ENCODE results near the gene LRRC42.

The LRRC42 gene

DNA sequence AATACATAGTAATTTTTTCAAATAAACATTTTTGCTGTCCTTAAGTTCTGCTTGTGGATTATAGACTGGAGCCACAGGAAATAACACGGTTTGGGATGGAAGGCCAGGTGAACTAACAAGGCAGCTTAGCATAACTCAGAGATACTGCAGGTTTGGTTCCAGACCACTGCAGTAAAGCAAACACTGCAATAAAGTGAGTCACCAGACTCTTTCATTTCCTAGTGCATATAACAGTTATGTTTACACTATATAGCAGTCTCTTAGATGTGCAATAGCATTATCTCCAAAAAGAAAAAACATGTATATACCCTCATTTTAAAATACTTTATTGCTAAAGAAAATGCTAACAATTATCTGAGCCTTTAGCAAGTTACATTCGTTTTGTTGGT is 22.0 kb downstream of the LRRC42 start:
- TF ChIP-seq GATA2 (IDR thresholded peaks at IDR 0.05; ENCODE audit: low read depth, low read length): no peak
- no peak for TF ChIP-seq GATA3 (IDR thresholded peaks at IDR 0.05; ENCODE audit: low read depth, low read length)

DNA sequence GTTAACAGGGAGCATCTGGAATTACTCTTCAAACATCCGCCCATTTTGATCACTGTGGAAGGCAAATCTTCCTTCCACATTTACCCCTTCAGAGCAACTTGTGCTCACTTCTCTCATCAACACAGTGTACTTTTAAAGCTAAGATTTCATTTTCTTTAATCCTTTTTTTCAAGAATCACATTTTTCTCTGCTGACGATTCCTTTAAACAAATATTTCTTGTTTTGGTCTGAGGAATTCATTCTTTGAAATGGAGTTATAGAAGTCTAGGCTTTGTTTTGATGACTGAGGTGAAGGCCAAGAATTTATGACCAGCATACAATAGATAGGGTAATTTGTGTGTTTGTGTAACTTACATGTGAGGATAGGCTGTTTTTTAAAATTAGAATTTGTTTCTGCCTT is 25.6 kb downstream of the LRRC42 start:
- no peak for TF ChIP-seq GATA3 (IDR thresholded peaks at IDR 0.05; ENCODE audit: low read depth, low read length)
- no peak for TF ChIP-seq GATA2 (IDR thresholded peaks at IDR 0.05; ENCODE audit: low read depth, low read length)

DNA sequence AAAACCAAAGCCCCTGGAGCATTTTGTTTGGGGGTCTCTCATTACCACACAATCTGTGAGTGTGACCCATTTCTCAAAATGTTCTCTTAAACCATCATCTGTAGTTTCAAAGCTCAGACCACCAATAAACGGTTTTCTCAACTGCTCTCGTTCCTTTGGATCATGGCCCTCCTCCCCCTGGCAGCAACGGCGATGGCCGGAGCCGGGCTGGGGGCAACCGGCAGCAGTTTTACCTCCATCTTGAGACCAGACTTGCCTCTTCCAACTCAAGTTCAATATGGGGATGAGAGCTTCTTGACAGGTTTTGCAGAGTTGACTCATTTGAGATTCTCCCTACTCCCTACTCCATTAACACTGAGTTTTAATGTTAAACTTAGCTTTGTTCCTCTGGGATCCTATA is 29.7 kb downstream of the LRRC42 start:
- TF ChIP-seq GATA2 (IDR thresholded peaks at IDR 0.05; ENCODE audit: low read depth, low read length) (no peak), GATA3 (IDR thresholded peaks at IDR 0.05; ENCODE audit: low read depth, low read length) (no peak)

DNA sequence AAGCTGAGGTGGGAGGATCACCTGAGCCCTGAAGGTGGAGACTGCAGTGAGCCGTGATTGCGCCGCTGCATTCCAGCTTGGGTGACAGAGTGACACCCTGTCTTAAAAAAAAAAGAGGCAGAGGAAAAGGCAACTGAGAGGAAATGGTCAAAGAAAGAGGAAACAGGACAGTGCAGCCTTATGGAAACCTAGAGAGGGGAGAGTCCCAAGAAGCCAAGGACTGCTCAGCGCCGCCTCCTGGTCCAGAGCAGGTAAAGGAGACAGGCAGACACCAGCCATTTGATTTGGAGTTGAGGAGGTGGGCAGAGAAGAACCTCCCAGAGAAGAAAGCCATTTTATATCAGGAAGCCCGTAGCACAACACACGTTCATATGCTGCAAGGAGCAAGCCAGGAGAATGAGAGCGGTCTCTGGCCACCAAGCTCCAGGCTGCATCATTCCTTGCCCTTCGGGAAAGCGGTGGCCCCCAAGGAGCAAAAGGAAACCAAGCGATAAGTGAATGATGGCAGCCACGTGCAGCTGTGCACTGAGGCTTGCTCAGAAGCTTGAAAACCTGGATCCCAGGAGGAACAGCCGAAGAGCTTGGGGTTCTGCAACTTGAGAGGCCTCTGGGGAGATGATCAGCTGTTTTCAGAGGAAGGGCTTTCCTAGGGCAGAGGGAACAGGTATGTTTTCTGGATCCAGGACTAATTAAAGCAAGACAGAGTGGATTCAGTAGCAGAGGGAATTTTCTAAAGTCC is 33.7 kb downstream of the LRRC42 start:
- no peak for TF ChIP-seq GATA2 (IDR thresholded peaks at IDR 0.05; ENCODE audit: low read depth, low read length)
- TF ChIP-seq GATA3 (IDR thresholded peaks at IDR 0.05; ENCODE audit: low read depth, low read length): no peak

DNA sequence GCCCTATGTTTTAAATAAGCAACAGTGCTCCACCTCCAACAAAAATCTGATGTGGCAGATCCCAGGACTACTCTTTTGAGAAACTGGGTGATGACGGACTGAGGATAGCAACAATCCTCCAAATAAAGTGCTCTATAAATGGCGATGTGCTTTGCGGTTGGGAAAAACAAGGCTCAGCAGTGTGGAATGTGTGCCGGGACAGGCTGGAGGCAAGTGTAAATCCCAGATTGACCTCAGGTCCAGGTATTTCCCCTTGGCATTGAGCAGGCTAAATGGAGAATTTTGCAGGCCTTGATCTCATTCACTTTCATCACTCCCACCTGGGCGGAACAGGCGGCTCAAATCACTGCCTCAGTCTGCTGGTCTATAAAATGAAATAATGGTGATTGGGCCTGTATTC is 35.1 kb downstream of the LRRC42 start:
- TF ChIP-seq GATA3 (IDR thresholded peaks at IDR 0.05; ENCODE audit: low read depth, low read length) (no peak), GATA2 (IDR thresholded peaks at IDR 0.05; ENCODE audit: low read depth, low read length) (no peak)

DNA sequence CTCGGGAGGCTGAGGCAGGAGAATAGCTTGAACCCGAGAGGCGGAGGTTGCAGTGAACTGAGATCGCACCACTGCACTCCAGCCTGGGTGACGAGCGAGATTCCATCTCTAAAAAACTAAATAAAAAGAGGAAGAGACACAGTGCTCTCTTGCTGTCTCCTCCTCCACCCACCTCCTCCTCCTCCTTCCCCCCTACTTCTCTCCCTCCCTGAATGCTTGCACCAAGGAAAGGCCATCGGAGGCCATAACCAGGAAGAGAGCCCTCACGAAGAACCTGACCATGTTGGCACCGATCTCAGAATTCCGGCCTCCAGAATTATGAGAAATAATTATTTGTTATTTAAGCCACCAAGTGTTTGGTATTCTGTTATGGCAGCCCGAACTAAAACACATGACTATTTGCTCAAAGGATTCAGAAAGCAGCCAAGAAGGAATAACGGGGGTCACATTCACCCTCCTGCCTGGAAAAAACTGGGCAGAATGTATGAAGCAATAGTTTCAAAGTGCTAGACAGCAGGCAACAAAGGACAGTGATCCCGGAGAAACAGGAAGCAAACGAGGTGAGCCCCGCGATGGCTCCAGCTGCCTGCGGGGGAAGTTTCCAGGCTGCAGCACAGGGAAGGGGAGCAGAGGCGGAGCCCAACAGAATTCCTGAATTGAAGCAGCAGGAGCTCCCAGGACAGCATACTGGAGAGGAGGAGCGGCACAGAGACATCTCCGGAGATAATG is 36.0 kb downstream of the LRRC42 start:
- TF ChIP-seq GATA2 (IDR thresholded peaks at IDR 0.05; ENCODE audit: low read depth, low read length) (no peak), GATA3 (IDR thresholded peaks at IDR 0.05; ENCODE audit: low read depth, low read length) (no peak)

DNA sequence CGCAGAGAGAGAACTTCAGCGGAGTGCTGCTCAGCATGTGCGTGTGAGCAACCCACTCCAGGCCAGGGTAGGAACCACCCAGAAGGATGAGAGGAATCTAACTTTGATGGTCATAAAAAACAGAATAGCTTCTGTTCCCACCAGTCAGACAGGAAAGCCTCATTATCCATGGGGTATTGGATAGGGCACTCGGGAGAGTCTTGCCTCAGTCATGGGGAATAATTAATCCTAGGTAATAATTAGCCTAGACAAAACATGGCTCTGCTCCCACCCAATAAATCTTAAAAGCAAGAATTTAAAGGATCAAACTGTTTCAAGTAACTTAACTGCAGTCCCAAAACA is 36.6 kb downstream of the LRRC42 start:
- TF ChIP-seq GATA2 (IDR thresholded peaks at IDR 0.05; ENCODE audit: low read depth, low read length) (no peak), GATA3 (IDR thresholded peaks at IDR 0.05; ENCODE audit: low read depth, low read length) (no peak)

DNA sequence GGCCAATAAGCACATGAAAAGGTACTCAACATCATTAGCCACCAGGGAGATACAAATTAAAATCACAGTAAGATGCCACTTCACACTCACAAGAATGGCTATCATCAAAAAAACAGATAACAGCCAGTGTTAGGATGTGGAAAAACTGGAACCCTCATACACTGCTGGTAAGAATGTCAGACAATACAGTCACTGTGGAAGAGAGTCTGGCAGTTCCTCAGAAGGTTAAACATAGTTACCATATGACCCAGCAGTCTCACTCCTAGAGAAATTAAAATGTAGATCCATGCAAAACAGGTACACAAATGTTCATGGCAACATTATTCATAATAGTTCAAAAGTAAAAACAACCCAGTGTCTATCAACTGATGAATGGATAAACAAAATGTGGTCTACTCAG is 38.6 kb downstream of the LRRC42 start:
- TF ChIP-seq GATA2 (IDR thresholded peaks at IDR 0.05; ENCODE audit: low read depth, low read length) (no peak), GATA3 (IDR thresholded peaks at IDR 0.05; ENCODE audit: low read depth, low read length) (no peak)

DNA sequence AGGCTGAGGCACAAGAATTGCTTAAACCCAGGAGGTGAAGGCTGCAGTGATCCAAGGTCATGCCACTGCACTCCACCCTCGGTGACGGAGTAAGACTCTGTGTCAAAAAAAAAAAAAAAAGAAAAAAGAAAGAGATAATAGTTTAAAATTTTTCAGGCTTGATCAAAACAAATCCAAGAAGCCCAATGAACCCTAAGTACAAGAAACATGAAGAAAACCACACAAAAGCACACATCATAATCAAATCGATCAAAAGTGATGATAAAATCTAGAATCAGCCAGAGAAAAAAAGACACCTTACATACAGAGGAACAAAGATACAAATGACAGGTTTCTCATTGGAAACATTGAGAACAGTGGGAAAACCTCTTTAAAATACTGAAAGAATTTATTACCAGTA is 40.3 kb downstream of the LRRC42 start:
- no peak for TF ChIP-seq GATA2 (IDR thresholded peaks at IDR 0.05; ENCODE audit: low read depth, low read length)
- TF ChIP-seq GATA3 (IDR thresholded peaks at IDR 0.05; ENCODE audit: low read depth, low read length): no peak

DNA sequence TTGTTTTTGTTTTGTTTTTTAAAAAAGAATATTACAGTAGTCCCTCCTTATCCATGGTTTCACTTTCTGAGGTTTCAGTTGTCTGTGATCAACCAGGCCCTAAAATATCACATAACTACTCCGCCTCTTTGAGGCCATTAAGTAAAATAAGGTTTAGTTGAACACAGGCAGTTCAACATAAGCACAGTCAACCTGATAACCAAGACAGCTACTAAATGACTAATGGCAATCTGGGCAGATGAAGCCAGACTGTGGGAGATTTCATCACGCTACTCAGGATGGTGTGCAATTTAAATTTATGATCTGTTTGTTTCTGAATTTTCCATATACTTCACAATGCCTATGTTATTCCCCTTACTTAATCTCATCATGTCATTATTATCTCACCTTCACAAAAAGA is 41.7 kb downstream of the LRRC42 start:
- TF ChIP-seq GATA3 (IDR thresholded peaks at IDR 0.05; ENCODE audit: low read depth, low read length) (no peak), GATA2 (IDR thresholded peaks at IDR 0.05; ENCODE audit: low read depth, low read length) (no peak)

DNA sequence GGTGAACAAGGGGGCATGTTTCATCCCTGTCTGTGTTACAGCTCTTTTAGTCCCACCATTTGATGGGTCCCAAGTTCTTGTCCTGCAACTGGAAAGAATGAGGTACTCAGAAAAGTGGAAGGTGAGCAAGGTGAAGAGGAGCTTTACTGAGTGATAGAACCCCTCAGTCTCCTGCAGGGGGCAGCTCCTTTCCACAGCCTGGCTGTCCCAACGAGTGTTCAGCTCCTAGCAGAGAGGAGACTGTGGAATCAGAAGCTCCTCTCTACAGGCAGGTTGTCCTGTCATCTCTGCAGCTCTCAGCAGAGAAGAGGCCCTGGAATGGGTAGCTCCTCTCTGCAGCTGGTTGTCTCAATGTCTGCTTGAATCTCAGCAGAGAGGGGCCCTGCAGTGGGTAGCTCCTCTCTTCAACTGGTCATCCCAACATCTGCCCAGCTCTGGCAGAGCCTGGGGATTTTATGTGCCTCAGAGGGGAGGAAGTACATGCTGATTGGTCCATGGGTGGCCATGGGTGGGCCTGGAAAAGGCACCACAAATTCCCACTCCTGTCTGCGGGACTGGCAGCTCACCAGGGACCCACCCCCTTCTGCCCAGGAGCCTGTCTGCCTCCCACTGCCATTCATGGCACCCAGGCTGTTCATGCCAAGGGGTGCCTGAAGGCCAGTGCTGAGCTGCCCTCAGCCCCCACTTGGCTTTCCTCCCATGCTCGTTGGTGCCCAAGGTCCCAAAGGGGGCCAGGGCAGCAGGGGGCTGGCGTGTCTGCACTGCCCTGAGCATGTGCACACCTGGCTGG is 46.1 kb downstream of the LRRC42 start:
- TF ChIP-seq GATA2 (IDR thresholded peaks at IDR 0.05; ENCODE audit: low read depth, low read length): no peak
- TF ChIP-seq GATA3 (IDR thresholded peaks at IDR 0.05; ENCODE audit: low read depth, low read length): no peak

DNA sequence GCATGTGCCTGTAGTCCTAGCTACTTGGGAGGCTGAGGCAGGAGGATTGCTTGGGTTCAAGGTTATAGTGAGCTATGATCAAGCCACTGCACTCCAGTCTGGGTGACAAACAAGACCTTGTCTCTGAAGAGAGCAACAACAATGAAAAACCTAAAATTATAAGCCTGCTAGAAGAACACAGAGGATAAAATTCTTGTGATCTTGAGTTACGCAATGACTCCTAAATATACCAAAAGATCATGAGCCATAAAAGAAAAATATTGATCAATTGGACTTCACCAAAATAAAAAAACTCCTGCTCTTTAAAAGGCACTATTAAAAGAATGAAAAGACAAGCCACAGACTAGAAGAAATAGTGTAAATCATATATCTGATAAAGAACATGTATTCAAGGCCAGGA is 49.5 kb downstream of the LRRC42 start:
- TF ChIP-seq GATA2 (IDR thresholded peaks at IDR 0.05; ENCODE audit: low read depth, low read length) (no peak), GATA3 (IDR thresholded peaks at IDR 0.05; ENCODE audit: low read depth, low read length) (no peak)

DNA sequence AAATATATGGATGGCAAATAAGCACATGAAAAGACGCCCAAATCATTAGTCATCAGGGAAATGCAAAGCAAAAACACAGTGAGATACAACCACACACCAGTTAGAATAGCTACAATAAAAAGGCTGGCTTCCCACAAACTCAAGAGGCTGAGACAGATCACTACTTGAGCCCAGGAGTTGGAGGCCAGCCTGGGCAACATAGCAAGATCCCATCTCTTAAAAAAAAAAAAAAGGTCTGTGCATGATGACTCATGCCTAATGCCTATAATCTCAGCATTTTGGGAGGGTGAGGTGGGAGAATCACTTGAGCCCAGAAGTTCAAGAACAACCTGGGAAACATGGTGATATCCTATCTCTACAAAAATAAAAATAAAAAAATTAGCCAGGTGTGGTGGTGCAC is 52.1 kb downstream of the LRRC42 start:
- TF ChIP-seq GATA3 (IDR thresholded peaks at IDR 0.05; ENCODE audit: low read depth, low read length) (no peak), GATA2 (IDR thresholded peaks at IDR 0.05; ENCODE audit: low read depth, low read length) (no peak)

DNA sequence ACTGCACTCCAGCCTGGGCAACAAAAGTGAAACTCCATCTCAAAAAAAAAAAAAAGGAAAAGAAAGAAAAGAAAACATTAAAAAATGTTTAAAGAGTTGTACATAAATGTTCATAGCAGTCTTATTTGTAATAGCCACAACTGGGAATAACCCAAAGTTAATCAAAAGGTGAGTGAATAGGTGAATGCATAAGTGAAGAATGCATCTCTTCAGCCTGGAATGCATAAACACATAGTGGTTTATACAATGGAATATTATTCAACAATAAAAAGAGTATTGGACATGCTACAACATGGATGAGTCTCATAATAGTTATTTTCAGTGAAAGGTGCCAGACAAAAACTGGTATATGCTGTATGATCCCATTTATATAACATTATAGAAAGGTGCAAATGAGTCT is 53.8 kb downstream of the LRRC42 start:
- TF ChIP-seq GATA3 (IDR thresholded peaks at IDR 0.05; ENCODE audit: low read depth, low read length): no peak
- TF ChIP-seq GATA2 (IDR thresholded peaks at IDR 0.05; ENCODE audit: low read depth, low read length): no peak

DNA sequence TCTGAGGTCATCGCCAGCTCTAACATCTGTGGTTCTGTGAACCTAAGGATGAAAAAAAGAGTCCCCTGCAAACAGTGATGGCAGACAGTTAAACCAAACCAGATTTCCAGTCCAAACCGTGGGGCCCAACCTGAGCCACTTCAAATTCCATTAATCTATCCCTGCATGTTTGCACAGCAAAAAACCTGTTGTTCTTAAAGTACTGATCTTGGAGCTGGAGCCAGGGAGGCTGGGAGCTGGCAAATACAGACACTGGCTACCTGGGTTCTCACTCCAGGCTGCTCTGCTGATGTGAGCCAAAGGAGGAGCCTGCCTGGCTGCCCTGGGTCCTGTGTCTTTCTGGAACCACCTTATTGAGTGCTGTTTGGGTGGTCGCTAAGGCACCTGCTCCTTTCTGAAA is 55.4 kb downstream of the LRRC42 start:
- TF ChIP-seq GATA3 (IDR thresholded peaks at IDR 0.05; ENCODE audit: low read depth, low read length): no peak
- no peak for TF ChIP-seq GATA2 (IDR thresholded peaks at IDR 0.05; ENCODE audit: low read depth, low read length)

All from SH-SY5Y (cell line).